CD14-positive monocyte (primary cell): ENCODE results near the gene ATP2A2. TPM values are rescaled to one million over a fixed set of nuclear protein-coding genes. Genes with fewer than 3 reads are reported as not detected.

ENCODE experiments used
- DNase-seq, 3 donors: peaks; one replicate each; pipeline ENCODE4 v3.0.0-alpha.2; 2011 to 2022
- H2AFZ ChIP-seq: 2 replicates; pipeline ENCODE4 v1.6.0; 2012; ENCODE audit warnings: mild to moderate bottlenecking, low read depth, low read length, inconsistent platforms; ENCODE audit not compliant: insufficient read depth, poor library complexity, severe bottlenecking
- H3K27ac ChIP-seq, 2 donors: 1 replicate in 1 of 2; 2 replicates in 1 of 2; pipeline ENCODE4 v1.5.1; 2012 to 2013; ENCODE audit warnings: low read length in 2 of 2, control low read depth in 1 of 2, inconsistent platforms in 1 of 2, low read depth in 1 of 2, mild to moderate bottlenecking in 1 of 2
- H3K27me3 ChIP-seq, 2 donors: one replicate each; pipeline versions ENCODE4 v1.6.0 to v1.6.1; 2011 to 2013; ENCODE audit warnings: low read length in 2 of 2; ENCODE audit not compliant: control insufficient read depth in 2 of 2, insufficient read depth in 2 of 2
- H3K36me3 ChIP-seq, 2 donors: replicated peaks in 1 of 2; 1 replicate in 1 of 2; 2 replicates in 1 of 2; pipeline versions ENCODE4 v1.5.1 to v1.6.1; 2012 to 2013; ENCODE audit warnings: low read length in 2 of 2, control low read depth in 1 of 2, inconsistent platforms in 1 of 2, mild to moderate bottlenecking in 1 of 2; ENCODE audit not compliant: insufficient read depth in 2 of 2, control insufficient read depth in 1 of 2
- H3K4me1 ChIP-seq, 2 donors: 1 replicate in 1 of 2; 2 replicates in 1 of 2; pipeline versions ENCODE4 v1.5.1 to v1.6.1; 2012 to 2013; ENCODE audit warnings: low read length in 2 of 2, control low read depth in 1 of 2, inconsistent platforms in 1 of 2, mild to moderate bottlenecking in 1 of 2, moderate library complexity in 1 of 2; ENCODE audit not compliant: insufficient read depth in 2 of 2, control insufficient read depth in 1 of 2
- H3K4me2 ChIP-seq: replicated peaks from 2 replicates; pipeline ENCODE3; 2012; ENCODE audit warnings: low read length, moderate library complexity, mild to moderate bottlenecking; ENCODE audit not compliant: poor library complexity, severe bottlenecking; ENCODE audit errors: extremely low read depth
- H3K4me3 ChIP-seq, 3 experiments: fragments of 200-600 bp in 1 of 3; sonication (generic) in 1 of 3; replicated peaks in 1 of 3; 1 replicate in 2 of 3; 2 replicates in 1 of 3; pipeline ENCODE4 v1.5.1; 2011 to 2013; ENCODE audit warnings: low read length in 3 of 3, mild to moderate bottlenecking in 3 of 3, control low read depth in 2 of 3, low read depth in 2 of 3, inconsistent platforms in 1 of 3, moderate library complexity in 1 of 3
- H3K79me2 ChIP-seq: 2 replicates; pipeline ENCODE4 v1.6.0; 2012; ENCODE audit warnings: mild to moderate bottlenecking, control low read depth, inconsistent platforms, low read length, moderate library complexity; ENCODE audit not compliant: insufficient read depth
- H3K9ac ChIP-seq: 2 replicates; pipeline ENCODE4 v1.6.0; 2017; ENCODE audit warnings: low read length, mild to moderate bottlenecking; ENCODE audit not compliant: insufficient read depth, poor library complexity, severe bottlenecking
- H3K9me3 ChIP-seq, 2 donors: replicated peaks in 1 of 2; 1 replicate in 1 of 2; 2 replicates in 1 of 2; pipeline versions ENCODE4 v1.5.1 to v1.6.1; 2012 to 2013; ENCODE audit warnings: low read length in 2 of 2, control low read depth in 1 of 2; ENCODE audit not compliant: control insufficient read depth in 1 of 2, insufficient read depth in 1 of 2
- H4K20me1 ChIP-seq: 2 replicates; pipeline ENCODE4 v1.6.0; 2012; ENCODE audit warnings: mild to moderate bottlenecking, low read length, control low read depth, moderate library complexity; ENCODE audit not compliant: insufficient read depth
- H3K27ac Mint-ChIP-seq, 7 donors: one replicate each; pipeline ENCODE4 v1.8.0; 2020; ENCODE audit warnings: mild to moderate bottlenecking in 7 of 7, mixed read lengths in 7 of 7, moderate library complexity in 6 of 7, inconsistent platforms in 2 of 7
- H3K27me3 Mint-ChIP-seq, 3 donors: one replicate each; pipeline ENCODE4 v1.8.0; 2021 to 2022; ENCODE audit warnings: low read depth in 3 of 3, mild to moderate bottlenecking in 3 of 3, mixed read lengths in 3 of 3, moderate library complexity in 3 of 3, inconsistent platforms in 1 of 3
- H3K36me3 Mint-ChIP-seq, 2 donors: one replicate each; pipeline ENCODE4 v1.8.0; 2020; ENCODE audit warnings: mixed read lengths in 2 of 2, inconsistent platforms in 1 of 2, mild to moderate bottlenecking in 1 of 2
- H3K4me1 Mint-ChIP-seq: one replicate; pipeline ENCODE4 v1.8.0; 2020; ENCODE audit warnings: mild to moderate bottlenecking, mixed read lengths
- H3K4me3 Mint-ChIP-seq, 2 donors: one replicate each; pipeline ENCODE4 v1.8.0; 2020; ENCODE audit warnings: mild to moderate bottlenecking in 2 of 2, mixed read lengths in 2 of 2, moderate library complexity in 1 of 2
- H3K9me3 Mint-ChIP-seq, 7 donors: one replicate each; pipeline ENCODE4 v1.8.0; 2020 to 2022; ENCODE audit warnings: mixed read lengths in 7 of 7, mild to moderate bottlenecking in 6 of 7, moderate library complexity in 6 of 7, inconsistent platforms in 2 of 7
- CTCF ChIP-seq: fragments of 200-600 bp; IDR thresholded peaks from one replicate; pipeline ENCODE4 v1.8.0; 2022; ENCODE audit warnings: antibody characterized with exemption, mild to moderate bottlenecking
- WGBS: methylation state at CpG from one replicate; pipeline ENCODE4 v1.1.5; 2013; ENCODE audit warnings: missing lambda C conversion rate; ENCODE audit not compliant: insufficient coverage; 5-methylcytosine and 5-hydroxymethylcytosine counted together
- intact Hi-C, 2 donors: fragments of 100-400 bp; cut with micrococcal nuclease; formaldehyde crosslinking; loops; one replicate each; pipeline versions ENCODE4 v1.15.0 to v1.15.1; 2023
- polyA plus RNA-seq, 3 donors: library from polyadenylated mRNA; depleted of rRNA in 1 of 3; unstranded in 2 of 3; stranded (reverse) in 1 of 3; fragments of 300-500 nt in 2 of 3; fragments of >200 nt in 1 of 3; fragmentation: Illumina TruSeq in 2 of 3; gene quantifications; 1 replicate in 2 of 3; 2 replicates in 1 of 3; pipeline ENCODE4 v1.2.3, GENCODE V29; 2012 to 2021

Gene ATP2A2
- polyA plus RNA-seq, 3 donors, result 4.5 to 83.1 (median 6.9) TPM

GRCh38 chr12:110248096-110248447 lies 33.0 kb upstream of the ATP2A2 start:
- Histone ChIP-seq H3K4me2 (no peak overlapping the region), H3K27me3 (no peaks in the 10 kb centered on the region), H2AFZ (no peak overlapping the region), H3K79me2 (no peaks in the 10 kb centered on the region), H3K36me3 (no peaks in the 10 kb centered on the region), H3K27ac (no peak overlapping the region), H4K20me1 (no peaks in the 10 kb centered on the region), H3K9me3 (no peaks in the 10 kb centered on the region), H3K9ac (no peak overlapping the region), H3K4me1 (peaks cover 22 to 25% of the 10 kb centered on the region in 2 donors), H3K4me3 (no peak overlapping the region)
- no peak overlapping the region for H3K27ac Mint-ChIP-seq
- no peak overlapping the region for H3K4me3 Mint-ChIP-seq
- no peak for TF ChIP-seq CTCF
- H3K9me3 Mint-ChIP-seq, result peaks cover 0 to 2% (median 0%) of the 10 kb centered on the region in 7 donors
- peaks cover 2 to 3% (median 2%) of the 10 kb centered on the region in 3 donors for H3K27me3 Mint-ChIP-seq
- intact Hi-C loops, result loop anchor here (10.0 kb wide), 1 partner anchor 143 kb away; no protein-coding TSS in a partner anchor
- H3K4me1 Mint-ChIP-seq, result peaks cover 36% of the 10 kb centered on the region
- H3K36me3 Mint-ChIP-seq, result peaks cover 0 to 2% of the 10 kb centered on the region in 2 donors
- no peak for DNase-seq
- no CpG with 5 or more reads among the region's 4 CpGs for WGBS

- peaks cover 0 to 2% (median 0%) of the 10 kb centered on the region in 7 donors for H3K9me3 Mint-ChIP-seq
- H3K36me3 Mint-ChIP-seq, result peaks cover 0 to 2% of the 10 kb centered on the region in 2 donors
- H3K27ac Mint-ChIP-seq, result peak overlapping the region in 6 of 7 donors; percentile 26 to 86 (median 72)
- no peaks in the 10 kb centered on the region for H3K79me2 ChIP-seq
- peak overlapping the region; percentile 74 for H2AFZ ChIP-seq
- 0% methylated on average over 4 of the region's 4 CpGs for WGBS
- H3K4me2 ChIP-seq, result no peak overlapping the region
- no peaks in the 10 kb centered on the region for H3K36me3 ChIP-seq
- intact Hi-C loops, result loop anchor here (10.0 kb wide), 1 partner anchor 144 kb away; no protein-coding TSS in a partner anchor
- no peak overlapping the region for H3K9ac ChIP-seq
- H3K27me3 Mint-ChIP-seq, result peaks cover 2 to 3% (median 2%) of the 10 kb centered on the region in 3 donors
- no peak for TF ChIP-seq CTCF
- H3K27me3 ChIP-seq, result no peaks in the 10 kb centered on the region
- H3K9me3 ChIP-seq, result no peaks in the 10 kb centered on the region
- H3K4me1 Mint-ChIP-seq, result peaks cover 43% of the 10 kb centered on the region
- H3K27ac ChIP-seq, result peak overlapping the region in 1 of 2 donors; percentile 32
- no peak overlapping the region for H3K4me3 ChIP-seq
- peak overlapping the region in 1 of 2 donors; percentile 16 for H3K4me3 Mint-ChIP-seq
- H3K4me1 ChIP-seq, result peaks cover 32 to 36% of the 10 kb centered on the region in 2 donors
- H4K20me1 ChIP-seq, result no peaks in the 10 kb centered on the region
- DNase-seq, result peak in 2 of 3 donors; percentile 8 to 19
Measured at GRCh38 chr12:110249105-110249504, 31.9 kb upstream of the ATP2A2 start.
